Measurements from ENCODE around the gene ITGAE.

ITGAE gene

GRCh38 chr17:3695723-3696411 is 105.1 kb downstream of the ITGAE start, which contains the start of gene P2RX5:
Gene P2RX5, minus strand, starts transcription at chr17:3696155. Its CDS starts 150 bp downstream, at chr17:3696005.
- Histone ChIP-seq H3K27ac (ENCODE audit: low read length) (no peak within 1 kb of the TSS), H3K4me3 (ENCODE audit: low read length in 2 of 2) (peak within 1 kb of the TSS; percentile 57 to 71)

GRCh38 chr17:3695129-3695722 is 105.8 kb downstream of the ITGAE start:
- H3K4me3 ChIP-seq (ENCODE audit: low read length in 2 of 2), result peak overlapping the region; percentile 57 to 71
- peaks cover 5 to 8% of the 10 kb centered on the region in 2 donors for H3K9me3 ChIP-seq (ENCODE audit: control insufficient read depth in 2 of 2, low read length in 2 of 2)
- peaks cover 10% of the 10 kb centered on the region for H3K4me1 ChIP-seq (ENCODE audit: control insufficient read depth, insufficient read depth, low read length)
- peaks cover 33 to 52% of the 10 kb centered on the region in 2 donors for H3K27me3 ChIP-seq (ENCODE audit: control insufficient read depth in 1 of 2, insufficient read depth in 2 of 2, low read length in 2 of 2)
- no peak overlapping the region for H3K9ac ChIP-seq (ENCODE audit: low read length in 2 of 2)
- H3K36me3 ChIP-seq (ENCODE audit: control insufficient read depth in 2 of 2, insufficient read depth in 2 of 2, low read length in 2 of 2), result no peaks in the 10 kb centered on the region
- H3K27ac ChIP-seq (ENCODE audit: low read length), result no peak overlapping the region

More at GRCh38 chr17:3695723-3696411, 105.1 kb downstream of the ITGAE start, which contains the start of gene P2RX5:
- Histone ChIP-seq H3K4me1 (ENCODE audit: control insufficient read depth, insufficient read depth, low read length) (peaks cover 10% of the 10 kb centered on the region), H3K36me3 (ENCODE audit: control insufficient read depth in 2 of 2, insufficient read depth in 2 of 2, low read length in 2 of 2) (no peaks in the 10 kb centered on the region), H3K9ac (ENCODE audit: low read length in 2 of 2) (no peak within 1 kb of the TSS), H3K27me3 (ENCODE audit: control insufficient read depth in 1 of 2, insufficient read depth in 2 of 2, low read length in 2 of 2) (peaks cover 30 to 52% of the 10 kb centered on the region in 2 donors), H3K9me3 (ENCODE audit: control insufficient read depth in 2 of 2, low read length in 2 of 2) (peaks cover 5 to 8% of the 10 kb centered on the region in 2 donors)

GRCh38 chr17:3693829-3694231 is 107.2 kb downstream of the ITGAE start:
- Histone ChIP-seq H3K27me3 (ENCODE audit: control insufficient read depth in 1 of 2, insufficient read depth in 2 of 2, low read length in 2 of 2) (peaks cover 37 to 52% of the 10 kb centered on the region in 2 donors), H3K27ac (ENCODE audit: low read length) (no peak overlapping the region), H3K4me1 (ENCODE audit: control insufficient read depth, insufficient read depth, low read length) (peaks cover 10% of the 10 kb centered on the region), H3K9ac (ENCODE audit: low read length in 2 of 2) (no peak overlapping the region), H3K9me3 (ENCODE audit: control insufficient read depth in 2 of 2, low read length in 2 of 2) (peaks cover 5 to 8% of the 10 kb centered on the region in 2 donors), H3K36me3 (ENCODE audit: control insufficient read depth in 2 of 2, insufficient read depth in 2 of 2, low read length in 2 of 2) (no peaks in the 10 kb centered on the region), H3K4me3 (ENCODE audit: low read length in 2 of 2) (no peak overlapping the region)

GRCh38 chr17:3693141-3693540 is 107.8 kb downstream of the ITGAE start:
- H3K27me3 ChIP-seq (ENCODE audit: control insufficient read depth in 1 of 2, insufficient read depth in 2 of 2, low read length in 2 of 2), result peaks cover 37 to 55% of the 10 kb centered on the region in 2 donors
- H3K9me3 ChIP-seq (ENCODE audit: control insufficient read depth in 2 of 2, low read length in 2 of 2), result peaks cover 5% of the 10 kb centered on the region in 2 donors
- no peak overlapping the region for H3K27ac ChIP-seq (ENCODE audit: low read length)
- H3K36me3 ChIP-seq (ENCODE audit: control insufficient read depth in 2 of 2, insufficient read depth in 2 of 2, low read length in 2 of 2), result no peaks in the 10 kb centered on the region
- H3K4me1 ChIP-seq (ENCODE audit: control insufficient read depth, insufficient read depth, low read length), result peaks cover 10% of the 10 kb centered on the region
- H3K4me3 ChIP-seq (ENCODE audit: low read length in 2 of 2), result no peak overlapping the region
- H3K9ac ChIP-seq (ENCODE audit: low read length in 2 of 2), result no peak overlapping the region

GRCh38 chr17:3692346-3692745 is 108.6 kb downstream of the ITGAE start:
- H3K27me3 ChIP-seq (ENCODE audit: control insufficient read depth in 1 of 2, insufficient read depth in 2 of 2, low read length in 2 of 2), result peaks cover 35 to 52% of the 10 kb centered on the region in 2 donors
- H3K4me1 ChIP-seq (ENCODE audit: control insufficient read depth, insufficient read depth, low read length), result peaks cover 10% of the 10 kb centered on the region
- H3K36me3 ChIP-seq (ENCODE audit: control insufficient read depth in 2 of 2, insufficient read depth in 2 of 2, low read length in 2 of 2), result no peaks in the 10 kb centered on the region
- no peak overlapping the region for H3K27ac ChIP-seq (ENCODE audit: low read length)
- H3K4me3 ChIP-seq (ENCODE audit: low read length in 2 of 2), result no peak overlapping the region
- no peaks in the 10 kb centered on the region for H3K9me3 ChIP-seq (ENCODE audit: control insufficient read depth in 2 of 2, low read length in 2 of 2)
- H3K9ac ChIP-seq (ENCODE audit: low read length in 2 of 2), result no peak overlapping the region

GRCh38 chr17:3691617-3692067 is 109.3 kb downstream of the ITGAE start:
- no peak overlapping the region for H3K27ac ChIP-seq (ENCODE audit: low read length)
- H3K9me3 ChIP-seq (ENCODE audit: control insufficient read depth in 2 of 2, low read length in 2 of 2), result no peaks in the 10 kb centered on the region
- H3K4me1 ChIP-seq (ENCODE audit: control insufficient read depth, insufficient read depth, low read length), result peaks cover 10% of the 10 kb centered on the region
- H3K4me3 ChIP-seq (ENCODE audit: low read length in 2 of 2), result no peak overlapping the region
- H3K36me3 ChIP-seq (ENCODE audit: control insufficient read depth in 2 of 2, insufficient read depth in 2 of 2, low read length in 2 of 2), result no peaks in the 10 kb centered on the region
- no peak overlapping the region for H3K9ac ChIP-seq (ENCODE audit: low read length in 2 of 2)
- H3K27me3 ChIP-seq (ENCODE audit: control insufficient read depth in 1 of 2, insufficient read depth in 2 of 2, low read length in 2 of 2), result peaks cover 31 to 47% of the 10 kb centered on the region in 2 donors

- Histone ChIP-seq H3K9me3 (ENCODE audit: control insufficient read depth in 2 of 2, low read length in 2 of 2) (no peaks in the 10 kb centered on the region), H3K9ac (ENCODE audit: low read length in 2 of 2) (no peak overlapping the region), H3K4me3 (ENCODE audit: low read length in 2 of 2) (no peak overlapping the region), H3K36me3 (ENCODE audit: control insufficient read depth in 2 of 2, insufficient read depth in 2 of 2, low read length in 2 of 2) (no peaks in the 10 kb centered on the region), H3K27me3 (ENCODE audit: control insufficient read depth in 1 of 2, insufficient read depth in 2 of 2, low read length in 2 of 2) (peaks cover 28 to 38% of the 10 kb centered on the region in 2 donors), H3K4me1 (ENCODE audit: control insufficient read depth, insufficient read depth, low read length) (no peaks in the 10 kb centered on the region), H3K27ac (ENCODE audit: low read length) (no peak overlapping the region)
Measured at GRCh38 chr17:3690094-3690715, 110.8 kb downstream of the ITGAE start.

- Histone ChIP-seq H3K27me3 (ENCODE audit: control insufficient read depth in 1 of 2, insufficient read depth in 2 of 2, low read length in 2 of 2) (peaks cover 24 to 32% of the 10 kb centered on the region in 2 donors), H3K9ac (ENCODE audit: low read length in 2 of 2) (no peak overlapping the region), H3K36me3 (ENCODE audit: control insufficient read depth in 2 of 2, insufficient read depth in 2 of 2, low read length in 2 of 2) (no peaks in the 10 kb centered on the region)
Measured at GRCh38 chr17:3689262-3690093, 111.5 kb downstream of the ITGAE start.

GRCh38 chr17:3688852-3689261 is 112.1 kb downstream of the ITGAE start:
- Histone ChIP-seq H3K36me3 (ENCODE audit: control insufficient read depth in 2 of 2, insufficient read depth in 2 of 2, low read length in 2 of 2) (no peaks in the 10 kb centered on the region), H3K9me3 (ENCODE audit: control insufficient read depth in 2 of 2, low read length in 2 of 2) (no peaks in the 10 kb centered on the region), H3K9ac (ENCODE audit: low read length in 2 of 2) (no peak overlapping the region), H3K27me3 (ENCODE audit: control insufficient read depth in 1 of 2, insufficient read depth in 2 of 2, low read length in 2 of 2) (peaks cover 22 to 28% of the 10 kb centered on the region in 2 donors), H3K4me1 (ENCODE audit: control insufficient read depth, insufficient read depth, low read length) (no peaks in the 10 kb centered on the region), H3K4me3 (ENCODE audit: low read length in 2 of 2) (no peak overlapping the region), H3K27ac (ENCODE audit: low read length) (no peak overlapping the region)

More at GRCh38 chr17:3689262-3690093, 111.5 kb downstream of the ITGAE start:
- H3K4me1 ChIP-seq (ENCODE audit: control insufficient read depth, insufficient read depth, low read length), result no peaks in the 10 kb centered on the region
- no peak overlapping the region for H3K27ac ChIP-seq (ENCODE audit: low read length)
- H3K4me3 ChIP-seq (ENCODE audit: low read length in 2 of 2), result no peak overlapping the region
- no peaks in the 10 kb centered on the region for H3K9me3 ChIP-seq (ENCODE audit: control insufficient read depth in 2 of 2, low read length in 2 of 2)

- H3K27me3 ChIP-seq (ENCODE audit: control insufficient read depth in 1 of 2, insufficient read depth in 2 of 2, low read length in 2 of 2), result peaks cover 26 to 27% of the 10 kb centered on the region in 2 donors
- H3K4me1 ChIP-seq (ENCODE audit: control insufficient read depth, insufficient read depth, low read length), result no peaks in the 10 kb centered on the region
Measured at GRCh38 chr17:3688027-3688553, 112.9 kb downstream of the ITGAE start.

More at GRCh38 chr17:3688027-3688553, 112.9 kb downstream of the ITGAE start:
- no peak overlapping the region for H3K9ac ChIP-seq (ENCODE audit: low read length in 2 of 2)
- H3K4me3 ChIP-seq (ENCODE audit: low read length in 2 of 2), result no peak overlapping the region
- H3K27ac ChIP-seq (ENCODE audit: low read length), result no peak overlapping the region
- no peaks in the 10 kb centered on the region for H3K9me3 ChIP-seq (ENCODE audit: control insufficient read depth in 2 of 2, low read length in 2 of 2)
- H3K36me3 ChIP-seq (ENCODE audit: control insufficient read depth in 2 of 2, insufficient read depth in 2 of 2, low read length in 2 of 2), result no peaks in the 10 kb centered on the region
